GM23338 (cell line): ENCODE measurements around the gene SLC44A1.

ENCODE experiments used
- CREB1 ChIP-seq: fragments of 250-450 bp; sonication (Bioruptor Pico); IDR thresholded peaks from 2 replicates; pipeline ENCODE4 v1.5.0; 2020; ENCODE audit warnings: low read depth, mild to moderate bottlenecking, moderate library complexity
- EZH2 ChIP-seq: fragments of 200-600 bp; sonication (generic); IDR thresholded peaks from one replicate; pipeline ENCODE4 v1.8.0; 2017; ENCODE audit warnings: antibody characterized with exemption, mild to moderate bottlenecking, low read depth; ENCODE audit not compliant: unreplicated experiment
- EZH2phosphoT487 ChIP-seq: fragments of 200-600 bp; sonication (generic); IDR thresholded peaks from one replicate; pipeline ENCODE4 v1.8.1; 2018; ENCODE audit warnings: antibody characterized with exemption; ENCODE audit not compliant: unreplicated experiment
- JUNB ChIP-seq: IDR thresholded peaks from one replicate; pipeline ENCODE4 v1.6.1; 2016; ENCODE audit warnings: antibody characterized with exemption; ENCODE audit not compliant: unreplicated experiment
- NANOG ChIP-seq: IDR thresholded peaks from 2 replicates; pipeline ENCODE4 v1.6.1; 2016; ENCODE audit warnings: antibody characterized with exemption, borderline replicate concordance
- POLR2AphosphoS5 ChIP-seq: IDR thresholded peaks from 2 replicates; pipeline ENCODE4 v1.6.1; 2016; ENCODE audit warnings: antibody characterized with exemption, low read depth
- REST ChIP-seq: IDR thresholded peaks from one replicate; pipeline ENCODE4 v1.6.1; 2018; ENCODE audit warnings: antibody characterized with exemption; ENCODE audit not compliant: unreplicated experiment
- STAT1 ChIP-seq: IDR thresholded peaks from one replicate; pipeline ENCODE4 v1.6.1; 2016; ENCODE audit warnings: antibody characterized with exemption; ENCODE audit not compliant: unreplicated experiment
- ZNF114 ChIP-seq: fragments of 250-450 bp; sonication (Bioruptor Pico); IDR thresholded peaks from 2 replicates; pipeline ENCODE4 v1.5.0; 2020; ENCODE audit warnings: mild to moderate bottlenecking, moderate library complexity
- TF ChIP-seq, protein P1 (sequence below), 2 experiments: fragments of 200-600 bp in 1 of 2; sonication (generic) in 1 of 2; conservative IDR thresholded peaks; 2 replicates each; pipeline versions ENCODE4 v1.5.1 to v1.6.1; 2016 to 2017; ENCODE audit warnings: antibody characterized with exemption in 2 of 2, low read depth in 2 of 2, mild to moderate bottlenecking in 2 of 2, moderate library complexity in 1 of 2
- TF ChIP-seq, protein P2 (sequence below): IDR thresholded peaks from 2 replicates; pipeline ENCODE4 v1.6.1; 2016; ENCODE audit warnings: antibody characterized with exemption
- TF ChIP-seq, protein P3 (sequence below): fragments of 250-450 bp; sonication (Bioruptor Pico); IDR thresholded peaks from 2 replicates; pipeline ENCODE4 v1.5.0; 2020; ENCODE audit warnings: mild to moderate bottlenecking, moderate library complexity

GRCh38 chr9:105264380-105264779, 19.9 kb downstream of the SLC44A1 start:
- TF ChIP-seq, protein P1, sequence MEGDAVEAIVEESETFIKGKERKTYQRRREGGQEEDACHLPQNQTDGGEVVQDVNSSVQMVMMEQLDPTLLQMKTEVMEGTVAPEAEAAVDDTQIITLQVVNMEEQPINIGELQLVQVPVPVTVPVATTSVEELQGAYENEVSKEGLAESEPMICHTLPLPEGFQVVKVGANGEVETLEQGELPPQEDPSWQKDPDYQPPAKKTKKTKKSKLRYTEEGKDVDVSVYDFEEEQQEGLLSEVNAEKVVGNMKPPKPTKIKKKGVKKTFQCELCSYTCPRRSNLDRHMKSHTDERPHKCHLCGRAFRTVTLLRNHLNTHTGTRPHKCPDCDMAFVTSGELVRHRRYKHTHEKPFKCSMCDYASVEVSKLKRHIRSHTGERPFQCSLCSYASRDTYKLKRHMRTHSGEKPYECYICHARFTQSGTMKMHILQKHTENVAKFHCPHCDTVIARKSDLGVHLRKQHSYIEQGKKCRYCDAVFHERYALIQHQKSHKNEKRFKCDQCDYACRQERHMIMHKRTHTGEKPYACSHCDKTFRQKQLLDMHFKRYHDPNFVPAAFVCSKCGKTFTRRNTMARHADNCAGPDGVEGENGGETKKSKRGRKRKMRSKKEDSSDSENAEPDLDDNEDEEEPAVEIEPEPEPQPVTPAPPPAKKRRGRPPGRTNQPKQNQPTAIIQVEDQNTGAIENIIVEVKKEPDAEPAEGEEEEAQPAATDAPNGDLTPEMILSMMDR (conservative IDR thresholded peaks at IDR 0.05; ENCODE audit: low read depth in 2 of 2) = no peak
- TF ChIP-seq CREB1 (CRISPR knock-in tag) = no peak
- TF ChIP-seq EZH2 = no peak
- no peak for TF ChIP-seq POLR2AphosphoS5
- no peak for TF ChIP-seq REST
- TF ChIP-seq EZH2phosphoT487 = no peak
- TF ChIP-seq NANOG = no peak
- TF ChIP-seq ZNF114 = no peak
- no peak for TF ChIP-seq STAT1
- no peak for TF ChIP-seq JUNB
- TF ChIP-seq, protein P2, sequence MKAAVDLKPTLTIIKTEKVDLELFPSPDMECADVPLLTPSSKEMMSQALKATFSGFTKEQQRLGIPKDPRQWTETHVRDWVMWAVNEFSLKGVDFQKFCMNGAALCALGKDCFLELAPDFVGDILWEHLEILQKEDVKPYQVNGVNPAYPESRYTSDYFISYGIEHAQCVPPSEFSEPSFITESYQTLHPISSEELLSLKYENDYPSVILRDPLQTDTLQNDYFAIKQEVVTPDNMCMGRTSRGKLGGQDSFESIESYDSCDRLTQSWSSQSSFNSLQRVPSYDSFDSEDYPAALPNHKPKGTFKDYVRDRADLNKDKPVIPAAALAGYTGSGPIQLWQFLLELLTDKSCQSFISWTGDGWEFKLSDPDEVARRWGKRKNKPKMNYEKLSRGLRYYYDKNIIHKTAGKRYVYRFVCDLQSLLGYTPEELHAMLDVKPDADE = no peak
- TF ChIP-seq, protein P3, sequence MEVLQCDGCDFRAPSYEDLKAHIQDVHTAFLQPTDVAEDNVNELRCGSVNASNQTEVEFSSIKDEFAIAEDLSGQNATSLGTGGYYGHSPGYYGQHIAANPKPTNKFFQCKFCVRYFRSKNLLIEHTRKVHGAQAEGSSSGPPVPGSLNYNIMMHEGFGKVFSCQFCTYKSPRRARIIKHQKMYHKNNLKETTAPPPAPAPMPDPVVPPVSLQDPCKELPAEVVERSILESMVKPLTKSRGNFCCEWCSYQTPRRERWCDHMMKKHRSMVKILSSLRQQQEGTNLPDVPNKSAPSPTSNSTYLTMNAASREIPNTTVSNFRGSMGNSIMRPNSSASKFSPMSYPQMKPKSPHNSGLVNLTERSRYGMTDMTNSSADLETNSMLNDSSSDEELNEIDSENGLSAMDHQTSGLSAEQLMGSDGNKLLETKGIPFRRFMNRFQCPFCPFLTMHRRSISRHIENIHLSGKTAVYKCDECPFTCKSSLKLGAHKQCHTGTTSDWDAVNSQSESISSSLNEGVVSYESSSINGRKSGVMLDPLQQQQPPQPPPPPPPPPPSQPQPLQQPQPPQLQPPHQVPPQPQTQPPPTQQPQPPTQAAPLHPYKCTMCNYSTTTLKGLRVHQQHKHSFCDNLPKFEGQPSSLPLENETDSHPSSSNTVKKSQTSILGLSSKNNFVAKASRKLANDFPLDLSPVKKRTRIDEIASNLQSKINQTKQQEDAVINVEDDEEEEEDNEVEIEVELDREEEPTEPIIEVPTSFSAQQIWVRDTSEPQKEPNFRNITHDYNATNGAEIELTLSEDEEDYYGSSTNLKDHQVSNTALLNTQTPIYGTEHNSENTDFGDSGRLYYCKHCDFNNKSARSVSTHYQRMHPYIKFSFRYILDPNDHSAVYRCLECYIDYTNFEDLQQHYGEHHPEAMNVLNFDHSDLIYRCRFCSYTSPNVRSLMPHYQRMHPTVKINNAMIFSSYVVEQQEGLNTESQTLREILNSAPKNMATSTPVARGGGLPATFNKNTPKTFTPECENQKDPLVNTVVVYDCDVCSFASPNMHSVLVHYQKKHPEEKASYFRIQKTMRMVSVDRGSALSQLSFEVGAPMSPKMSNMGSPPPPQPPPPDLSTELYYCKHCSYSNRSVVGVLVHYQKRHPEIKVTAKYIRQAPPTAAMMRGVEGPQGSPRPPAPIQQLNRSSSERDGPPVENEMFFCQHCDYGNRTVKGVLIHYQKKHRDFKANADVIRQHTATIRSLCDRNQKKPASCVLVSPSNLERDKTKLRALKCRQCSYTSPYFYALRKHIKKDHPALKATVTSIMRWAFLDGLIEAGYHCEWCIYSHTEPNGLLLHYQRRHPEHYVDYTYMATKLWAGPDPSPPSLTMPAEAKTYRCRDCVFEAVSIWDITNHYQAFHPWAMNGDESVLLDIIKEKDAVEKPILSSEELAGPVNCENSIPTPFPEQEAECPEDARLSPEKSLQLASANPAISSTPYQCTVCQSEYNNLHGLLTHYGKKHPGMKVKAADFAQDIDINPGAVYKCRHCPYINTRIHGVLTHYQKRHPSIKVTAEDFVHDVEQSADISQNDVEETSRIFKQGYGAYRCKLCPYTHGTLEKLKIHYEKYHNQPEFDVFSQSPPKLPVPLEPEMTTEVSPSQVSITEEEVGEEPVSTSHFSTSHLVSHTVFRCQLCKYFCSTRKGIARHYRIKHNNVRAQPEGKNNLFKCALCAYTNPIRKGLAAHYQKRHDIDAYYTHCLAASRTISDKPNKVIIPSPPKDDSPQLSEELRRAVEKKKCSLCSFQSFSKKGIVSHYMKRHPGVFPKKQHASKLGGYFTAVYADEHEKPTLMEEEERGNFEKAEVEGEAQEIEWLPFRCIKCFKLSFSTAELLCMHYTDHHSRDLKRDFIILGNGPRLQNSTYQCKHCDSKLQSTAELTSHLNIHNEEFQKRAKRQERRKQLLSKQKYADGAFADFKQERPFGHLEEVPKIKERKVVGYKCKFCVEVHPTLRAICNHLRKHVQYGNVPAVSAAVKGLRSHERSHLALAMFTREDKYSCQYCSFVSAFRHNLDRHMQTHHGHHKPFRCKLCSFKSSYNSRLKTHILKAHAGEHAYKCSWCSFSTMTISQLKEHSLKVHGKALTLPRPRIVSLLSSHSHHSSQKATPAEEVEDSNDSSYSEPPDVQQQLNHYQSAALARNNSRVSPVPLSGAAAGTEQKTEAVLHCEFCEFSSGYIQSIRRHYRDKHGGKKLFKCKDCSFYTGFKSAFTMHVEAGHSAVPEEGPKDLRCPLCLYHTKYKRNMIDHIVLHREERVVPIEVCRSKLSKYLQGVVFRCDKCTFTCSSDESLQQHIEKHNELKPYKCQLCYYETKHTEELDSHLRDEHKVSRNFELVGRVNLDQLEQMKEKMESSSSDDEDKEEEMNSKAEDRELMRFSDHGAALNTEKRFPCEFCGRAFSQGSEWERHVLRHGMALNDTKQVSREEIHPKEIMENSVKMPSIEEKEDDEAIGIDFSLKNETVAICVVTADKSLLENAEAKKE (CRISPR knock-in tag) = no peak
